GM18870 (cell line): ENCODE results near the gene SNAP47.
A peak's percentile ranks its signal among the peaks of the same experiment; 100 is the strongest.
"Not testable (repeated sequence)": the region's sequence is repeated elsewhere in the genome, so short reads cannot be mapped to it uniquely, and the experiment has no call there.

Experiments
- ATAC-seq: cut with Tn5 transposase; IDR thresholded peaks from one replicate; pipeline ENCODE4 v1.9.1; 2021; ENCODE audit warnings: moderate library complexity; ENCODE audit not compliant: unreplicated experiment

SNAP47 gene, protein sequence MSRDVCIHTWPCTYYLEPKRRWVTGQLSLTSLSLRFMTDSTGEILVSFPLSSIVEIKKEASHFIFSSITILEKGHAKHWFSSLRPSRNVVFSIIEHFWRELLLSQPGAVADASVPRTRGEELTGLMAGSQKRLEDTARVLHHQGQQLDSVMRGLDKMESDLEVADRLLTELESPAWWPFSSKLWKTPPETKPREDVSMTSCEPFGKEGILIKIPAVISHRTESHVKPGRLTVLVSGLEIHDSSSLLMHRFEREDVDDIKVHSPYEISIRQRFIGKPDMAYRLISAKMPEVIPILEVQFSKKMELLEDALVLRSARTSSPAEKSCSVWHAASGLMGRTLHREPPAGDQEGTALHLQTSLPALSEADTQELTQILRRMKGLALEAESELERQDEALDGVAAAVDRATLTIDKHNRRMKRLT

DNA sequence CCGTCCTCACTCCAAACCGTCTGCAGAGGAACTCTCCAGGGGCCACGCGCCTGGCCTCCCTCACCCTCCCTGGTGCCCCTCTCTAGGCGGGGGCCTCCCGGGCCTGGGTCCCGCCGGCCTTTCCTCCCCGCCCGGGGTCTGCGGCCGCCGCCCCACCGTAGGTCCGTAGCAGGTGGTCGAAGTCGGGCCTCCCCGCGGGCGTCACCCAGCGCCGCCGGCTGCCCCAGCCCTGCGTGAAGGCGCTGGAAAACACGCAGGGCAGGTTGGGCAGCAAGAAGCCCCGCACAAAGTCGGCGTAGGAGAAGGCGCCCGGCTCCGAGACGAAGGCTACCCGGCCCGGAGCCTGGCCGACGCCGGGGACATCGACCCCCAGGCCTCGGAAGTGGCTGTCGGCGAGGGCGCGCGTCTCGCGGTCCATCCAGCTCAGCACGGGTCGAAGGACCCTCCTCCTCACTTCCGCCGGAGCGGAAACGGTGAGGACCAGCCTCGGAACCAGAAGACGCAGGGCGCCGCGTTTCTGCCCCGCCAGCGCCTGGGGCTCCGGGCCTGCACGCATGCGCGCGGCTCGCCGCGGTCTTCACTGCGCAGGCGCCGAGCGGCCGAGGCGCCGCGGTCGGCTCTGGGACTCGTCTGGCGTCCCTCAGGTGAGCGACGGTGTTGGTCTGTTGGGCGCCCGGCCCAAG, at the start of gene SNAP47, which contains the start of gene JMJD4:
Gene SNAP47 (plus strand): TSS at position 580 of the 683 bp plus-strand sequence. CDS start 12,302 bp downstream, outside the sequence.
Gene JMJD4 (minus strand): TSS at position 447 of the 683 bp plus-strand sequence. CDS start 29 bp downstream, at position 418.
- ATAC-seq, result peak; percentile 94

DNA sequence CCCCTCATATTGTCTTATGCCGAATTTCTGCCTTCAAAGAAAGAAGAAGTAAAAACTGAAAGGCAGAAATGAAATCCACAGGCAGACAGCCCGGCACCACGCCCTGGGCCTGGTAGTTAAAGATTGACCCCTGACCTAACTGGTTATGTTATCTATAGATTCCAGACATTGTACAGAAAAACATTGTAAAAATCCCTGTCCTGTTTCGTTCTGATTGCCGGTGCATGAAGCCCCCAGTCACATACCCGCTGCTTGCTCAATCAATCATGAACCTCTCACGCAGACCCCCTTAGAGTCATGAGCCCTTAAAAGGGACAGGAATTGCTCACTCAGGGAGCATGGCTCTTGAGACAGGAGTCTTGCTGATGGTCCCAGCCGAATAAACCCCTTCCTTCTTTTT, 49.4 kb upstream of the SNAP47 start:
- ATAC-seq, result no peak

GRCh38 chr1:227697321-227697864, 37.8 kb upstream of the SNAP47 start:
- no peak for ATAC-seq

- not testable (repeated sequence) for ATAC-seq
Measured at GRCh38 chr1:227701631-227702030, 33.6 kb upstream of the SNAP47 start.

- no peak for ATAC-seq
Measured at GRCh38 chr1:227707846-227708245, 27.4 kb upstream of the SNAP47 start.

- no peak for ATAC-seq
Measured at GRCh38 chr1:227709451-227709850, 25.8 kb upstream of the SNAP47 start.

- ATAC-seq, result not testable (repeated sequence)
Measured at GRCh38 chr1:227710474-227710873, 24.8 kb upstream of the SNAP47 start.

DNA sequence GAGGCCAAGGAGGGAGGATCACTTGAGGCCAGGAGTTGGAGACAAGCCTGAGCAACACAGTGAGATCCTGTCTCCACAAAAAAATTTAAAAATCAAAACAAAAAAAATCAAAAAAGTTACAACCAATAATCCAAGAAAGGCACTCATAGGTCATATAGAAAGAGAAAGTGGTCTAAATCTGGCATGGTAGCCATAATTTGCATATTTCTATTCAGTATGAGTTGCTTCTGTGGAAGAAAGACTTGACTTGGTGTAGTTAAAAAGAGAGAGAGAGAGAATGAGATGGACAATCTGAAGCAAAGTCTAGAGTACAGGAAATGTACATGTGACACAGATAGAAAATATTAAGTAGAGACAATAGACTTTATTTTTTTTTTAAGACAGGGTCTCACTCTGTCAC, 22.6 kb upstream of the SNAP47 start:
- no peak for ATAC-seq

GRCh38 chr1:227718932-227719331, 16.3 kb upstream of the SNAP47 start:
- no peak for ATAC-seq

GRCh38 chr1:227723474-227723873, 11.8 kb upstream of the SNAP47 start:
- no peak for ATAC-seq

- no peak for ATAC-seq
Measured at GRCh38 chr1:227725046-227725445, 10.2 kb upstream of the SNAP47 start.

DNA sequence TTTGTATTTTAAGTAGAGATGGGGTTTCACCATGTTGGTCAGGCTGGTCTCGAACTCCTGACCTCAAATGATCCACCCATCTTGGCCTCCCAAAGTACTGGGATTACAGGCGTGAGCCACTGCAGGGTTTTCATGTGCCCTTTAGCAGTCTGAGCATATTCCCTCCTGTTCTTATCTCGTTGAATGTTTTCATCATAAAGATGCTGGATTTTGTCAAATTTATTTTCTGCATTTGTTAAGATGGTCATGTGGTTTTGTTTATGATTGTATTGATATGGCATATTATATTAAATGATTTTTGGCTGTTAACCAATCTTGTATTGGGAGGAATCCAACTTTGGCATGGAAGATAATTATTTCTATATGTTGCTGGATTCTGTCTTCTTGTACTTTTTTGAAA, 8.9 kb upstream of the SNAP47 start:
- ATAC-seq, result no peak

- no peak for ATAC-seq
Measured at GRCh38 chr1:227726924-227727599, 8.2 kb upstream of the SNAP47 start.

GRCh38 chr1:227728059-227728891, 7.0 kb upstream of the SNAP47 start:
- ATAC-seq, result no peak

DNA sequence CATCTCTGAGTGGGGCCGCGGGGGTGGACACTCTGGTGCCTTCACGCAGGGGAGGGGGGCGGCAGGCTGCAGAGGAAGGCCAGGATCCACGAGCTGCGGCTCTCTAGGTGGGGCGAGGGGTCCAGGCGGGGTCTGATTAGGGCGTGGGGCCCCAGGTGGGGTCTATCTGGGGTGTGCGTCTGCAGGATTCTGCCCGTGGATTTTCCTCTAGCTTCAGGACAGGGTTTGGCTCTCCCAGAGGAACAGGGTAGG, 6.4 kb upstream of the SNAP47 start:
- ATAC-seq, result no peak

DNA sequence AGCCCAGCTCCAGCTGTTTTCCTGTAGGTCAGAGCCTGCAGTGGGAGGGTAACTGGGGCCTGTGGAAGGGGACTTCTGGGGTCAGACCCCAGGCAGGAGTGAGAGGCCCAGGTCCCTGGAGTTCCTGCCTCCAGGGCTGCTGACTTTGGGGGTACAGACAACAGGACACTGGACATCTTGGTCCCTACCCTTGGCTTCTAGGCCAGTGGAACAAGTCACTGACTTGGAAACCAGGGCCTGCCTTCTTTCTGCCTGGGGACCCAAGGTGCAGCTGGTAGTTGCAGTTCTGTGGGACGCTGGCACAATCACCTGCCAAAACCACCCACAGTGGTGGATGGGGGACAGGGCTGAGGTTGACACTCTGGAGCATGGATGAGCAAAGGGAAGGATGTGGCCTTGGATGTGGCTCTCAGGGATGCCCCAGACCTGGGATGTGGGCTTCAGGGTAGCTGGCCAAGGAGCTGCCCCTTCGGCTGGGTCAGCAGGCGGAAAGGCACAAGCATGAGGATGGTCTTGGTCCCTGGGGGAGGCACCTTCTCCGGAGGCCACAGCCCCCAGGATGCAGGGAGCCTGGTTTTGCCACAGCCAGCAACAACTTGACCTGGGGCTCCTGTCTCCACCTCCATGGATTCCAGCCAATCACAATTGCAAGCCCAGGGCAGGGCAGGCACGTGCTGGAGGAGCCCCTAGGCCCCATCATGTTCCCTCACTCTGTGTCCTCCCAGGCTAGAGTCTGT, 5.9 kb upstream of the SNAP47 start:
- ATAC-seq, result no peak

DNA sequence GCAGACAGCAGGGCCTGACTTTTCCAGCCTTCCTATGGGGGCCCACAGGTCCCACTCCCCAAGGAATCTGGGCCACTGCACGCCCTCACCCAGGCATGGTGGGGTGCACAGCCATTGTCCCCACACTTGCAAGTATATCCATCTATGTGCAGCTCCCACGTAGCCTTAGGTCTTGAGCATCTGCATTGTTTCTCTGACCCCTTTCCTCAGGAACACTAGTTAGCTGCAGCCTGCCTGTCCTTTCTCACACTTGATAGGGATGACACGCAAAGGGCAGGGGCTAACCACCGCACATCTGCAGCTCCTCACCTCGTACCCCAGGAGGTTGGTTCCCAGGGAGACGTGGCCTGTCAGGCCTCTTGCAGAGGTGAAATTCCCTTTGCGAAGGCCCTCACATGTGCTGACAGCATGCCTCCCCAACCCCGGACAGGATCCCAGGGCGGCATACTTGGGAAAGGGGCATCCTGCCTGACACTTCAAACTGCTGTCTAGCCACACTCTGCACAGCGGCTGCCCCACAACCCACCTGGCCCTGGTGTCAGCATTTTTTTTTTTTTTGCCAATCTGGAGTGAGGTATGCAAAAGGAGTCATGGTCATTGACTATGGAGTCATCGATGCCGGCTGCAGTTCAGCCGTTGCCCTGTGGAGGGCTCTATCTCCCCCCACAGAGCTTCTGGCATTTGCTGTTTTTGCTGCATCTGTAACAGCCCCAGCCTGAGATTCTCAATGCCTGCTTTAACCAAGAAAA, 5.2 kb upstream of the SNAP47 start:
- ATAC-seq, result no peak

DNA sequence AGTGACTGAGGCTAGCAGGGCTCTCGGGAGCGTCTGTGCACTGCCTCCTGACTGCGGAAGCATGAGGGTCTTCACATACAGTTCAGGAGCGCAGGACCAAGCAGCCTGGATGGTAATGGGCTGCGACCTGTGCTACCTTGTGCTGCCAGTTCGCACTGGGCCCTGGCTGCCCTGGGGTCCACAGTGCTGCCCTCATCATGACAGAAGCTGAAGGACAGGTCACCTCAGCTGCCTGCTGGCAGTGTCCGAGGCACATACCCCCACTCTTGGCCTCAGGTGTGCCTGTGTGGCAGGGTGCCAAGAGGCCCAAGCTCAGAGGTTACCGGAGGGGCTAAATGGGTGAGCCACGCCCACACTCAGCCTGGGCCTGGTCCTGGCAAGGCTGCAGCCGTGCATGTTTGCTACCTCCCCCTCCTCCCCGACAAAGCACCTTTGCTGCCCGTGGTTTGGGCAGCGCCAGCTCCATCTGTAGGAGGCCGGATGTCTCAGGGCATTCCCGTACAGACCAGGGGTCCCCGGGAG, 4.5 kb upstream of the SNAP47 start:
- ATAC-seq, result no peak

DNA sequence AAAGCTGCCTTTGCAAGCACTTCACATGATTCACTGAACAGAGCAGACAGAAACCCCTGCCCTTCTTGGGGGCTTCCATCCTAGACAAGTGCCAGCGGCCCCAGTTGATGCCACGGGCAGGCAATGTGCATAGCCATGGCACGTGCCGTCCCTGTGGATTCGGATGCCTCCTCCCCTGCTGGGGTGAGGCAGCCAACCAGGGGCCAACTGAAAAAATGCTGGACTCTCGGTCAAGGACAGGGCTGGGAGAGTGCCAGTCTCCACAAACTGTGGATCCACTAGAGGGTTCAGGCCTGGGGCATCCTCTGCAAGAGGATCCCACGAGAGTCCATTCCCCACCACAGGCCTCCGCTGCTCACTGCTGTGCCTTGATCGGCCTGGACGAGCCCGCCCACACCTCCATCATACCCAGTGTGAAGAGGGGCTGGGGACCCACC, 4.0 kb upstream of the SNAP47 start:
- no peak for ATAC-seq
